ENCODE results near the gene TRIM9.

- no peak for TF ChIP-seq CTCF (conservative IDR thresholded peaks at IDR 0.05)
- no peak for TF ChIP-seq ZFX (IDR thresholded peaks at IDR 0.05)
These were observed 70.5 kb downstream of the TRIM9 start for GRCh38 chr14:51024377-51024776.
